A673 (cell line): ENCODE data around the gene CDK5RAP1. TPM values are rescaled to one million over a fixed set of nuclear protein-coding genes. Genes with fewer than 3 reads are reported as not detected.

Source experiments
- BruUV-seq: library from RNA; stranded (reverse); fragments of 400-500 nt; replicated peaks from 2 replicates; lab custom pipeline; 2021; lab: Mats Ljungman, UMichigan
- CTCF ChIA-PET: fragments of 300-600 bp; sonication (Branson Sonifier 250); formaldehyde crosslinking; loops from one replicate; lab custom pipeline; 2022; ENCODE audit warnings: antibody characterized with exemption; lab: Charles Lee
- POLR2A ChIA-PET: fragments of 300-600 bp; sonication (Branson Sonifier 250); formaldehyde crosslinking; loops from one replicate; lab custom pipeline; 2022; ENCODE audit warnings: antibody characterized with exemption; ENCODE audit not compliant: low non-redundant PET; lab: Charles Lee
- DNase-seq: peaks from one replicate; pipeline ENCODE4 v3.0.0-alpha.2; 2015; ENCODE audit warnings: low spot score
- H3K27ac ChIP-seq: fragments of 200-600 bp; sonication (generic); 2 replicates; pipeline ENCODE4 v1.5.1; 2016; ENCODE audit warnings: mixed run types, low read depth, mild to moderate bottlenecking, mixed read lengths, antibody characterized with exemption, low read length; ENCODE audit not compliant: poor library complexity, severe bottlenecking
- H3K27me3 ChIP-seq: fragments of 200-600 bp; sonication (generic); replicated peaks from 2 replicates; pipeline ENCODE4 v1.6.1; 2017; ENCODE audit warnings: mixed run types, low read depth, mild to moderate bottlenecking, mixed read lengths, antibody characterized with exemption, low read length; ENCODE audit not compliant: insufficient read depth, poor library complexity
- H3K36me3 ChIP-seq: fragments of 200-600 bp; sonication (generic); 2 replicates; pipeline ENCODE4 v1.6.1; 2016; ENCODE audit warnings: mixed run types, mild to moderate bottlenecking, mixed read lengths, antibody characterized with exemption, low read length; ENCODE audit not compliant: insufficient read depth, poor library complexity, severe bottlenecking
- H3K4me1 ChIP-seq: fragments of 200-600 bp; sonication (generic); 2 replicates; pipeline ENCODE4 v1.6.1; 2017; ENCODE audit warnings: mixed run types, mild to moderate bottlenecking, mixed read lengths, antibody characterized with exemption, low read length; ENCODE audit not compliant: insufficient read depth, poor library complexity, severe bottlenecking
- H3K4me3 ChIP-seq: fragments of 200-600 bp; sonication (generic); 2 replicates; pipeline ENCODE4 v1.5.1; 2016; ENCODE audit warnings: low read depth, mixed run types, mild to moderate bottlenecking, mixed read lengths, low read length; ENCODE audit not compliant: poor library complexity, severe bottlenecking
- H3K9me3 ChIP-seq: fragments of 200-600 bp; sonication (generic); 2 replicates; pipeline ENCODE4 v1.6.1; 2016; ENCODE audit warnings: mixed run types, low read depth, mild to moderate bottlenecking, mixed read lengths, antibody characterized with exemption, low read length; ENCODE audit not compliant: poor library complexity, severe bottlenecking
- EZH2 ChIP-seq: fragments of 200-600 bp; sonication (generic); IDR thresholded peaks from 2 replicates; pipeline ENCODE4 v1.6.1; 2017; ENCODE audit warnings: borderline replicate concordance, low read depth, mild to moderate bottlenecking, mixed read lengths, antibody characterized with exemption, low read length; ENCODE audit not compliant: poor library complexity, severe bottlenecking
- intact Hi-C: fragments of 100-400 bp; cut with micrococcal nuclease; formaldehyde crosslinking; loops from one replicate; pipeline ENCODE4 v1.10.0; 2022; ENCODE audit not compliant: unreplicated experiment
- total RNA-seq: library from RNA; stranded (reverse); gene quantifications from 2 replicates; pipeline ENCODE4 v1.2.3, GENCODE V29; 2021
- TF ChIP-seq, protein P1 (sequence below): fragments of 300-800, 200-600 bp; sonication (generic); conservative IDR thresholded peaks from 2 replicates; pipeline ENCODE4 v1.5.1; 2017; ENCODE audit warnings: low read depth, mild to moderate bottlenecking, antibody characterized with exemption, low read length, moderate library complexity, mixed read lengths

Gene CDK5RAP1
- total RNA-seq, 1 experiment from 2014 or later, result 52.7 TPM

GRCh38 chr20:33445881-33446625, 44.7 kb upstream of the CDK5RAP1 start:
- intact Hi-C loops, result no loop called here
- DNase-seq, result peak; percentile 47
- TF ChIP-seq, protein P1, sequence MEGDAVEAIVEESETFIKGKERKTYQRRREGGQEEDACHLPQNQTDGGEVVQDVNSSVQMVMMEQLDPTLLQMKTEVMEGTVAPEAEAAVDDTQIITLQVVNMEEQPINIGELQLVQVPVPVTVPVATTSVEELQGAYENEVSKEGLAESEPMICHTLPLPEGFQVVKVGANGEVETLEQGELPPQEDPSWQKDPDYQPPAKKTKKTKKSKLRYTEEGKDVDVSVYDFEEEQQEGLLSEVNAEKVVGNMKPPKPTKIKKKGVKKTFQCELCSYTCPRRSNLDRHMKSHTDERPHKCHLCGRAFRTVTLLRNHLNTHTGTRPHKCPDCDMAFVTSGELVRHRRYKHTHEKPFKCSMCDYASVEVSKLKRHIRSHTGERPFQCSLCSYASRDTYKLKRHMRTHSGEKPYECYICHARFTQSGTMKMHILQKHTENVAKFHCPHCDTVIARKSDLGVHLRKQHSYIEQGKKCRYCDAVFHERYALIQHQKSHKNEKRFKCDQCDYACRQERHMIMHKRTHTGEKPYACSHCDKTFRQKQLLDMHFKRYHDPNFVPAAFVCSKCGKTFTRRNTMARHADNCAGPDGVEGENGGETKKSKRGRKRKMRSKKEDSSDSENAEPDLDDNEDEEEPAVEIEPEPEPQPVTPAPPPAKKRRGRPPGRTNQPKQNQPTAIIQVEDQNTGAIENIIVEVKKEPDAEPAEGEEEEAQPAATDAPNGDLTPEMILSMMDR, result no peak
- TF ChIP-seq EZH2, result no peak
- H3K9me3 ChIP-seq, result no peaks in the 10 kb centered on the region
- peak overlapping the region; percentile 14 for H3K27ac ChIP-seq
- H3K27me3 ChIP-seq, result no peaks in the 10 kb centered on the region
- CTCF ChIA-PET, result no interaction called here
- H3K36me3 ChIP-seq, result no peaks in the 10 kb centered on the region
- no peak overlapping the region for H3K4me3 ChIP-seq
- POLR2A ChIA-PET, result no interaction called here
- no TSS peak for BruUV-seq
- peaks cover 6% of the 10 kb centered on the region for H3K4me1 ChIP-seq

DNA sequence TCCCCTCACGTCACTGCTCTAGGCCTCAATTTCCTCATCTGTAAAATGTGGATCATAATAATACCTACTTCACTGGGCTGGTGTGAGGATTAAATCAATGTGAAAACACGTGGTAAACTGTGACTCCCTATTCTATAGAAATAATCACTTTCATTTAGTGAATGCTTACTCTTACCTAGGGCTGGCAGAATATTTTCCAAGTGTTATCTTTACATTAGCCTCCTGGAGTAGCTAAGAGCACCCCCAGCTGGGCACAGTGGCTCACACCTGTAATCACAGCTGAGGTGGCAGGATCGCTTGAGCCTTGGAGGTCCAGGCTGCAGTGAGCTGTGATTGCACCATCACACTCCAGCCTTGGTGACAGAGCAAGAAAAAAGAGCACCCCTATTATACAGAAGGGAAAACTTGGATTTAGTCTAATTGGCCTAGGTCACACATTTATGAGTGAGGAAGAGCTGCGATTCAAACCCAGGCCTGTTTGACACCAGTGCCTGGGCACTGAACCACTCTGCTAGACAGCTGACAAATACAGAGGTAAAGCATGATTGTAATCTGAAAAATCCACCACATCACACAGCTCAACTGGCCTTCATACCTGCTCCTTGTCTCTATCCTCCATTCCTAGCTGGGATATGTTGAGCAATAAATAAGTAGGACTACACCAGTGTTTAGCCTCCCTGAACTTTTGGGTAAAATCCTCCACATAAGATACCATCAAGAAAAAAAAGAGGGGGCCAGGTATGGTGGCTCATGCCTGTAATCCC, 43.7 kb upstream of the CDK5RAP1 start:
- ChIA-PET POLR2A (no interaction called here), CTCF (interaction anchor here (0.7 kb wide), 1 partner anchor 13 kb away, joined by 4 read pairs; no protein-coding TSS in a partner anchor)
- Histone ChIP-seq H3K4me1 (peaks cover 6% of the 10 kb centered on the region), H3K27me3 (no peaks in the 10 kb centered on the region), H3K4me3 (peak overlapping the region; percentile 79), H3K9me3 (no peaks in the 10 kb centered on the region), H3K36me3 (no peaks in the 10 kb centered on the region), H3K27ac (no peak overlapping the region)
- DNase-seq, result no peak
- BruUV-seq, result no TSS peak
- intact Hi-C loops, result no loop called here
- no peak for TF ChIP-seq EZH2
- TF ChIP-seq, protein P1, result 0 out of 2 replicates have a peak, but pooled peaks have one; percentile 21

DNA sequence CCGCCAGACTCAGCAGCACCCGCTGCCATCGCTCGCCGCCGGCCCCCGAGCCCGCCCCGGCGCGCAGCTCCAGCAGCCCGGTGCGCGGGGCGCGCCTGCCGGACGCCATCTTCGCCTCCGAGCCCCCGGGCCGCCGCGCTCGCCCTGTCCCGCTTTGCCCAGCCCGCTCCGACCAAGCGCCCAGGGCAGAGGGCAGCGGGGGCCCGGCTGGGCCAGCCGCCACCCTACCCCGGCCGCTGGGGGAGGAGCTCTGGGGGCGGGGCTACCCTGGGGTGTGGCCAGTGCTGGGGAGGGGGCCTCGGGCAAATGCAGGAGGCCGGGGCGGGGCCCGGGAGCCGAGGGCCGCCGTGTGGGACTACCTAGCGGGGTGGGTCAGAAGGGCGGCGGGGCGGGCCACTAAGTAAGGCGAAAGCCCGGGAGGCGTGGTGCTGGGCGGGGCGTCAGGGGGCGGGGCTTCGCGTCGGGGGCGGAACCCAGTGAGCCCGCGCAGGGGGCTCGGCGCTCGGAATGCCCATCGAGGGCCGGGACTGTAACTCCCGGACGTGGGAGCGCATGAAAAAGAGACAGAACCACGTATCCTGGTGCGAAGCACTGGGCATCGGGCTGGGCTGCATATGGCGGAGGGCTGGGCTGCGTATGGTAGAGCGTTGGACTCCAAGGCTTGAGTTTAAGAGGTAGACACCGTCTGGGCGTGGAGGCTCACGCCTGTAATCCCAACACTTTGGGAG, 42.4 kb upstream of the CDK5RAP1 start, which contains the start of gene SNTA1:
SNTA1 (minus strand) TSS at position 252 of the 728 bp plus-strand sequence; CDS start at position 109, 143 bp downstream.
- Histone ChIP-seq H3K27me3 (no peaks in the 10 kb centered on the region), H3K36me3 (no peaks in the 10 kb centered on the region), H3K9me3 (no peaks in the 10 kb centered on the region), H3K4me1 (peaks cover 6% of the 10 kb centered on the region), H3K27ac (no peak within 1 kb of the TSS), H3K4me3 (peak within 1 kb of the TSS; percentile 79)
- intact Hi-C loops, result no loop called here
- DNase-seq, result peak; percentile 76
- TF ChIP-seq, protein P1, result no peak
- no peak for TF ChIP-seq EZH2
- CTCF ChIA-PET, result no interaction called here
- no TSS peak for BruUV-seq
- POLR2A ChIA-PET, result interaction anchor here (0.6 kb wide), 1 partner anchor 1929 kb away, joined by 3 read pairs; the partner anchor contains the start of gene HM13
